Activated CD8-positive, alpha-beta T cell treated with anti-CD3 and anti-CD28 coated beads for 36 hours (primary cell): ENCODE results near the gene DMKN. TPM values are rescaled to one million over a fixed set of nuclear protein-coding genes. Genes with fewer than 3 reads are reported as not detected.
"Not testable (repeated sequence)": the region's sequence is repeated elsewhere in the genome, so short reads cannot be mapped to it uniquely, and the experiment has no call there.

Source experiments
- ATAC-seq: fragments of 200-7000 bp; cut with Tn5 transposase; one replicate; pipeline ENCODE4 v1.10.0; 2021; ENCODE audit warnings: mild to moderate bottlenecking, moderate library complexity
- CTCF ChIA-PET: fragments of 350-600 bp; sonication (Branson Sonifier 250); formaldehyde crosslinking; loops from one replicate; lab custom pipeline; 2021; ENCODE audit warnings: antibody characterized with exemption; lab: Charles Lee
- POLR2A ChIA-PET: fragments of 350-600 bp; sonication (Branson Sonifier 250); formaldehyde crosslinking; loops from one replicate; lab custom pipeline; 2021; ENCODE audit warnings: antibody characterized with exemption; lab: Charles Lee
- DNase-seq: peaks from one replicate; pipeline ENCODE4 v3.0.0-alpha.2; 2020
- H3K27ac Mint-ChIP-seq: one replicate; pipeline ENCODE4 v1.8.0; 2021; ENCODE audit warnings: mild to moderate bottlenecking, mixed read lengths
- H3K27me3 Mint-ChIP-seq: one replicate; pipeline ENCODE4 v1.8.0; 2021; ENCODE audit warnings: mixed read lengths
- H3K36me3 Mint-ChIP-seq: one replicate; pipeline ENCODE4 v1.8.0; 2021; ENCODE audit warnings: low read depth, mixed read lengths
- H3K4me1 Mint-ChIP-seq: one replicate; pipeline ENCODE4 v1.8.0; 2021; ENCODE audit warnings: low read depth, mixed read lengths
- H3K4me3 Mint-ChIP-seq: one replicate; pipeline ENCODE4 v1.8.0; 2021; ENCODE audit warnings: mild to moderate bottlenecking, moderate library complexity, mixed read lengths
- H3K9me3 Mint-ChIP-seq: one replicate; pipeline ENCODE4 v1.8.0; 2021; ENCODE audit warnings: mixed read lengths
- CTCF ChIP-seq: fragments of 200-600 bp; IDR thresholded peaks from one replicate; pipeline ENCODE4 v1.8.0; 2022; ENCODE audit warnings: antibody characterized with exemption, mild to moderate bottlenecking
- intact Hi-C: fragments of 100-400 bp; cut with micrococcal nuclease; formaldehyde crosslinking; loops from one replicate; pipeline ENCODE4 v1.10.0; 2022
- total RNA-seq, 2 experiments: library from RNA; stranded (reverse); gene quantifications; one replicate each; pipeline ENCODE4 v1.2.3, GENCODE V29; 2021

The DMKN gene
- total RNA-seq, 2 experiments from 2014 or later, result 0.68 to 1.1 TPM

- ATAC-seq (no peak), DNase-seq (peak; percentile 54)
- Mint-ChIP-seq H3K4me1 (no peaks in the 10 kb centered on the region), H3K4me3 (no peak overlapping the region), H3K27ac (no peak overlapping the region), H3K9me3 (no peaks in the 10 kb centered on the region), H3K27me3 (no peaks in the 10 kb centered on the region), H3K36me3 (no peaks in the 10 kb centered on the region)
- intact Hi-C loops, result no loop called here
- POLR2A ChIA-PET, result no interaction called here
- CTCF ChIA-PET, result no interaction called here
- peak; percentile 51 for TF ChIP-seq CTCF
Measured at GRCh38 chr19:35476149-35476548, 37.3 kb downstream of the DMKN start.

DNA sequence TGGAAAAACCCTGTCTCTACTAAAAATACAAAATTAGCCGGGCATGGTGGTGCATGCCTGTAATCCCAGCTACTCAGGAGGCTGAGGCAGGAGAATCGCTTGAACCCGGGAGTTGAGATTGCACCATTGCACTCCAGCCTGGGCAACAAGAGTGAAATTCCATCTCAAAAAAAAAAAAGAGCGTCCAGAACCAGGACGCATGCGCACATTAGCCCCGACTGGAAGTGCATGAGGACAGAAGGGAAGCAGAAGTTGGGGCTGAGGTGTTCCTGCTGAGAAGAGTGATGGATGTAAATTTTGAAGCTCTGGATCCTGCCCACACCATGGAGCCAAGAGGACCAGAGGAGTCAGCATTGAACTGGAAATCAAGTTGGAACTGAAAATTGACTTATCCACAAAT lies 38.9 kb downstream of the DMKN start:
- POLR2A ChIA-PET, ATAC-seq, DNase-seq, H3K4me1 Mint-ChIP-seq, H3K9me3 Mint-ChIP-seq, H3K27me3 Mint-ChIP-seq, H3K4me3 Mint-ChIP-seq, H3K36me3 Mint-ChIP-seq, intact Hi-C loops, H3K27ac Mint-ChIP-seq: not testable (repeated sequence)
- CTCF ChIA-PET, result interaction anchor here (1.8 kb wide), 1 partner anchor 20 kb away, joined by 7 read pairs; no protein-coding TSS in a partner anchor

GRCh38 chr19:35474104-35474503 lies 39.3 kb downstream of the DMKN start:
- no peak overlapping the region for H3K4me3 Mint-ChIP-seq
- ATAC-seq (no peak), DNase-seq (no peak)
- TF ChIP-seq CTCF, result no peak
- no peaks in the 10 kb centered on the region for H3K27me3 Mint-ChIP-seq
- no peaks in the 10 kb centered on the region for H3K9me3 Mint-ChIP-seq
- no peaks in the 10 kb centered on the region for H3K36me3 Mint-ChIP-seq
- CTCF ChIA-PET, result interaction anchor here (1.8 to 2.8 kb wide), 3 partner anchors 21 to 121 kb away, joined by 7 to 12 read pairs (median 9); no protein-coding TSS in a partner anchor
- no peaks in the 10 kb centered on the region for H3K4me1 Mint-ChIP-seq
- POLR2A ChIA-PET, result interaction anchor here (0.6 kb wide), 1 partner anchor 143 kb away, joined by 3 read pairs; no protein-coding TSS in a partner anchor
- no peak overlapping the region for H3K27ac Mint-ChIP-seq
- intact Hi-C loops, result no loop called here

GRCh38 chr19:35471946-35472345 lies 41.5 kb downstream of the DMKN start:
- TF ChIP-seq CTCF, result no peak
- ATAC-seq (no peak), DNase-seq (no peak)
- ChIA-PET CTCF (interaction anchor here (1.0 to 2.8 kb wide), 3 partner anchors 23 to 119 kb away, joined by 3 to 12 read pairs (median 6); no protein-coding TSS in a partner anchor), POLR2A (no interaction called here)
- Mint-ChIP-seq H3K27me3 (no peaks in the 10 kb centered on the region), H3K9me3 (no peaks in the 10 kb centered on the region), H3K36me3 (no peaks in the 10 kb centered on the region), H3K4me1 (peaks cover 3% of the 10 kb centered on the region), H3K27ac (no peak overlapping the region), H3K4me3 (no peak overlapping the region)
- intact Hi-C loops, result no loop called here

GRCh38 chr19:35471075-35471474 lies 42.4 kb downstream of the DMKN start:
- H3K4me1 Mint-ChIP-seq, intact Hi-C loops, H3K27me3 Mint-ChIP-seq, DNase-seq, ATAC-seq, H3K9me3 Mint-ChIP-seq, H3K27ac Mint-ChIP-seq, H3K36me3 Mint-ChIP-seq, H3K4me3 Mint-ChIP-seq, POLR2A ChIA-PET: not testable (repeated sequence)
- CTCF ChIA-PET, result interaction anchor here (1.0 to 3.9 kb wide), 5 partner anchors 16 to 118 kb away, joined by 3 to 42 read pairs (median 3); no protein-coding TSS in a partner anchor

DNA sequence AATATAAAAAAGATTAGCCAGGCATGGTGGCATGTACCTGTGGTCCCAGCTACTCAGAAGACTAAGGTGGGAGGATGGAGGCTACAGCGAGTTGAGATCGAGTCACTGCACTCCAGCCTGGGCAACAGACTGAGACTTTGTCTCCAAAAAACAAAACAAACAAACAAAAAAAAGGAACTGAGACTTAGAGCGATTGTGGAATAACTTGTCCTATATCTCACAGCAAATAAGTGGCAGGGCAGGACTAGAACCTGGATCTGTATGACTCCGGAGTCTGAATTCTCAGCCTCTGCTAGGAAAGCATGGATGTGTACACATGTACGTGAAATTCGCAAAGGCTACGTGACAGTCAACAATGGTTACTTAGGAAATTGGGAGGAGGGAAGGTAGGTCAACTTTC lies 43.3 kb downstream of the DMKN start:
- intact Hi-C loops, result no loop called here
- Mint-ChIP-seq H3K36me3 (no peaks in the 10 kb centered on the region), H3K27me3 (no peaks in the 10 kb centered on the region), H3K4me3 (no peak overlapping the region), H3K4me1 (peaks cover 3% of the 10 kb centered on the region), H3K9me3 (no peaks in the 10 kb centered on the region), H3K27ac (no peak overlapping the region)
- POLR2A ChIA-PET, result no interaction called here
- no peak for DNase-seq
- ATAC-seq, result no peak
- TF ChIP-seq CTCF, result no peak
- CTCF ChIA-PET, result interaction anchor here (1.2 to 3.9 kb wide), 4 partner anchors 17 to 117 kb away, joined by 3 to 42 read pairs (median 8); no protein-coding TSS in a partner anchor
